Measurements from ENCODE around the gene KLK5.

KLK5 gene

GRCh38 chr19:50969413-50969760, 16.5 kb upstream of the KLK5 start, which contains the start of gene KLK6:
Gene KLK6 (minus strand): TSS chr19:50969591. CDS start chr19:50968104, 1,487 bp downstream.
- DNase-seq (ENCODE audit: low spot score), result no peak
- FAIRE-seq, result no peak

DNA sequence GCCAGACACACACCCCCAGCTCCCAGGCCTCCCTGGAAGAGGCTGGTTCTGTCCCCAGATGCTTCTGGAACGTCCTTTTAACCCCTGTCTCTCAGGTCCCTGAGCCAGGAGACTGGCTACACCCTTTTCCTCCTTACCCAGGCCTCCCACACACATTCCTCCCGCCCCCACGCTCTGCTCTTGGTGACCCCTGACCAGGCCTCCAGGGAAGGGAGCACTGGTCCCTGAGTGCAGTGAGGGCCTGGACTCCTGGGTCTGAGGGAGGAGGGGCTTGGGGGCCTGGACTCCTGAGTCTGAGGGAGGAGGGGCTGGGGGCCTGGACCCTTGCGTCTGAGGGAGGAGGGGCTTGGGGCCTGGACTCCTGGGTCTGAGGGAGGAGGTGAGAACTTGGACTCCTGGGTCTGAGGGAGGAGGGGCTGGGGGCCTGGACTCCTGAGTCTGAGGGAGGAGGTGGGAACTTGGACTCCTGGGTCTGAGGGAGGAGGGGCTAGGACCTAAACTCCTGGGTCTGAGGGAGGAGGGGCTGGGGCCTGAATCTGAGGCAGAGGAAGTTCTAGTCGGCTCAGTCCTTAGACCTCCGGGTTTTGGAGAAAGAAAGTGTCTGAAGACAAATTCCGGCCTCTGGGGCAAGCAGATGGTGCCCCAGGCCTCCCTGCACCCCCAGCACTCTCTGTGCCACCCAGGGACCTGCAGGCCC, 16.0 kb upstream of the KLK5 start:
- DNase-seq (ENCODE audit: low spot score), result no peak
- FAIRE-seq, result no peak

DNA sequence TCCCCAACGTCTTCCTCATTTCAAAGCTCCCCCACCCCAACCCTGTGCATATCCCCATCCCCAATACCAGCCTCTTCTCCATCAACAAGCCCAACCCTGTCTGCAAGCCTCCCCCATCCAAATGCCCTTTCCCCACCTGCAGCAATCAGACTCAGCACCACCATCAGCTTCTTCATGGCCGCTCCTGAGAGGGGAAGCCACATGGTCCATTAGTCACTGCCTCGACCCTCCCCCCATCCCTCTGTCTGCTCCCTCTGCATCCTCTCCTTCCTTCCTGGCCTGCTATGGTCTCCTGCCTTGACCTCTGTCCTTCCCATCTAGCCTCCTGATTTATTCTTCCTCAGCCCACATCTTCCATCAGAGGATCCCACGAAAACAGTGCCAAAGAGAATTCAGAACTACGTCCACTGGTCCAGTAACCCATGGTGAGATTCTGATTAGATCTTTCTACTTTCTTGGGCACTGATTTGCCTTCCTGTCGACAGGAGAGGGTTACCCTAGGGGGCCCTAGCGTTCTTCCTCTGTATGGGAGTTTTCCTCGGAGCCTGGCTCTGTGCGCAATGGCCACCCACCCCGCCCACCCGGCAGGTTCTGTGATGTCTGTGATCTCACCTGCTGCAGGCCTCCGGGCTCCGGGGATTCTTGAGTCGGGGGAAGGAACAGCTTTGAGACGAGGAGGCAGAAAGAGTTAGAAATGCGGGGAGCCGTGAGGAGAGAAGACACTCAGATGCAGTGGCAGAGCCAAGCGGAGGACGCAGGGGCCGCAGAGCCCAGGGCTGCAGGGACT, 15.3 kb upstream of the KLK5 start:
- DNase-seq (ENCODE audit: low spot score) (no peak), FAIRE-seq (no peak)

GRCh38 chr19:50964266-50964665, 11.4 kb upstream of the KLK5 start:
- FAIRE-seq (no peak), DNase-seq (ENCODE audit: low spot score) (no peak)

DNA sequence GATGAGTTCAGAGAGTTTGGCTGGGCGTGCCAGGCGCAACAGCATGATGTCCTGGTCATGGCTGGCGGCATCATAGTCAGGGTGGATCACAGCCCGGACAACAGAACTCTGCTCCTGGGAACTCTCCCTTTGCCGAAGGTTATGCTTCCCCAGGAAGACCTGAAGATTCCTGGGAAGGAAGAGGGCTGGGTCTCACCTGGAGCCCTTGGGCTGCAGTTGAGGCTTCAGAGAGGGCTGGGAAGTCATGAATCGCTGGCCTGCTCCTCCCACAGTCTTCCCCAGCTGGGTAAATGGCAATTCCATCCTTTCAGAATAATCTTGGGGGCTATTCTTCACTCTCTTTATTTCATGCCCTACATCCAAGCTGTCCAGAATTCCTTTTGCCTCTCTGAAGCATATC, 10.5 kb upstream of the KLK5 start:
- DNase-seq (ENCODE audit: low spot score), result no peak
- no peak for FAIRE-seq

- FAIRE-seq (no peak), DNase-seq (ENCODE audit: low spot score) (no peak)
Observed at GRCh38 chr19:50962245-50962644, 9.4 kb upstream of the KLK5 start.

DNA sequence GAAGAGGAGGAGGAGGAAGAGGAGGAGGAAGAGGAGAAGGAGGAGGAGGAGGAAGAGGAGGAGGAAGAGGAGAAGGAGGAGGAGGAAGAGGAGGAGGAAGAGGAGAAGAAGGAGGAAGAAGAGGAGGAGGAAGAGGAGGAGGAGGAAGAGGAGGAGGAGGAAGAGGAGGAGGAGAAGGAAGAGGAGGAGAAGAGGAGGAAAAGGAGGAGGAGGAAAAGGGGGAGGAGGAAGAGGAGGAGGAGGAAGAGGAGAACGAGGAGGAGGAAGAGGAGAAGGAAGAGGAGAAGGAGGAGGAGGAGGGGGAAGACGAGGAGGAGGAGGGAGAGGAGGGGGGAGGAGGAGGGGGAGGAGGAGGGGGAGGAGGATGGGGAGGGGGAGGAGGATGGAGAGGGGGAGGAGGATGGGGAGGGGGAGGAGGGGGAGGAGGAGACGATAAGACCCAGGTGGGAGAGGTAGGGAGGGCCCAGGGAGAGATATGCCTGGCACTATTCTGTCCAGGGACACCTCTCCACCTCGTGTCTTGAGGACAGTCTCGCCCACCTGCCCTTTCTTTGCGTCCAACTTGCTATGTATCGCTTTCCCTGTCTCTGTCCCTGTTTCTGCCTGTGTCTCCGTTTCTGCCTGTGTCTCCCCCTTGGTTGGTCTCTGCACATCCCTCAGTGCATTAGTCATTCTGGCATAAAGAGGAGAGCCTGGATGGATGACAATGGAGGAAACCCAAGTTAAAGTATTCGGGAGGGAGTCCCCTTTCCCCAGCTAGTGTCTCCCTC, 7.1 kb upstream of the KLK5 start:
- FAIRE-seq, result no peak

DNA sequence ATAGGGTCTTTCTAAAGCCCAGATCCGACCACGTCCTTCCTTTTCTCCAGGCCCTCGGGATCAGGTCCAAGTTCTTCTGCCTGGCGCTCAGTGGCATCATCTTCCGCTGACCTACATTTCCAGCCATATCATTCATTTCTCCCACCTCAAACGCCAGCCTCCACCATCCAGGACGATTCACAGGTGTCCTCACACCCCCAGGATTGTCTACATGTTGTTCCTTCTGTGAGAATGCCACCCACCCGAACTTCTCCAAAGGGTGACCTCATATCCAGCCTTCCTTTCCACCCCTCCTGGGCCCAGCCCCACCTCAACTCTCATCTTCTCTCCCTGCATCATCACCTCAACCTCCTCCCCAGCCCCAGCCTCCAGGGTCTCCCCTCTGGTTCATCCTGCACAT, 4.7 kb upstream of the KLK5 start:
- FAIRE-seq (no peak), DNase-seq (ENCODE audit: low spot score) (no peak)

More for the DNA sequence above, 7.1 kb upstream of the KLK5 start:
- no peak for DNase-seq (ENCODE audit: low spot score)

DNA sequence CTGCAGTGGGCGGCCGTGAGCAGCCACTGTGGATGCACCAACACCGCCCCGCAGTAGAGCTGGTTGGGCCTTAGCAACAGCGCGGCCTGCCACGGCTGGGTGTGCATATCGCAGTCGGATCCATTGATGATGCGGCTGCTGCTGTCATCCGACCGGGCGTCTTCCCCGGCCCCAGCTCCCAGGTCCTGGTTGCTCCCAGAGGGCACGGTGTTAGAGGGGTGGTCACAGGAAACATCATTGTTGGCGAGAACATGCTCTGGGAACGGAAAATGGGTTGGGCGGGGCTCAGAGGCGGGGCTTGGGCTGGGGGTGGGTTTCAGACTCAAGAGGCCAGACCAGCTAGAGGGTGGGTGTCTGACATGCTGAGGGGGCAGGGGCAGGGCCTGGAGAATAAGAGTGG, 3.0 kb downstream of the KLK5 start:
- DNase-seq (ENCODE audit: low spot score), result no peak

GRCh38 chr19:50947123-50947522, 5.7 kb downstream of the KLK5 start:
- no peak for FAIRE-seq
- no peak for DNase-seq (ENCODE audit: low spot score)

More for the DNA sequence above, 3.0 kb downstream of the KLK5 start:
- FAIRE-seq, result no peak

GRCh38 chr19:50944795-50945194, 8.0 kb downstream of the KLK5 start:
- DNase-seq (ENCODE audit: low spot score), result no peak
- no peak for FAIRE-seq

DNA sequence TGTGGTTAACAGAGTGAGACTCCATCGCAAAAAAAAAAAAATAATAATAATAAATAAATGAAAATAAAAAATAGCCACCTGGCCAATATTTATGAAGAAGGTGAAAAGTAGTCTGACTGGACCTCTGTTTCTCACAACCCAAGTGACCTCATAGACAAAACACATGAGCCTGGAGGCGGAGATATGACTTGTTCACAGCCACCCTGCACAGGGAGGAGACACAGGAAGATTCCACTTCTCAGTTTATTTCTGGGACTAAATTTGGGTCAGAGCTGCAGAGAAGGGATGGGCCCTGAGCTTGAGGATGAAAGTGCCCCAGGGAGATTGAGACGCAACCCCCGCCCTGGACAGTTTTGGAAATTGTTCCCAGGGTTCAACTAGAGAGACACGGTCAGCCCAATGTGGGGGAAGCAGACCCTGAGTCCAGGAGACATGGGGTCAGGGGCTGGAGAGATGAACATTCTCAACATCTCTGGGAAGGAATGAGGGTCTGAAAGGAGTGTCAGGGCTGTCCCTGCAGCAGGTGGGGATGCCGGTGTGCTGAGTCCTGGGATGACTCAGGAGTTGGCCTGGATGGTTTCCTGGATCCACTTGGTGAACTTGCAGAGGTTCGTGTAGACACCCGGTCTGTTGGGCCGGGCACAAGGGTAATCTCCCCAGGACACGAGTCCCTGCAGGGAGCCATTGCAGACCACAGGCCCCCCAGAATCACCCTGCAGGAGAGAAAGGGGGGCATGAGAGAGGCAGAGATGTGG, 9.6 kb downstream of the KLK5 start:
- FAIRE-seq, result no peak
- no peak for DNase-seq (ENCODE audit: low spot score)

DNA sequence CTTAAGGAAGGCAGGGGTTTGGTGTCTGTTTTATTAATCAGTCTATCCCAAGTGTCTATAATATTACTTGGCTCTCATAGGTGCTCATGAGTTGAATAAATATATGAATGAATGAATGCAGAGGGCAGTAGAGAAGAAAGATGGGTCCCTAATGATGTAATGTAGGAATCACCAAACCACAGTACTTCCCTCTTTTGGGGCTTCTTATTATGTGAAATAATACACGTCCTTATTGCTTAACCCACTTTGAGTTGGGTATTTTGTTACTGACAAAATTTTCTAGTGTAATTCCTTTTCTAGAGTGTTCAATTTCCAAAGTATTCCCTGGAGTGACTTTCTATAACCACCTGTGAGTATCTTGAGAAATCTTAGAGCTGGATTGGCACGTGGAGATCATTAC, 13.2 kb downstream of the KLK5 start:
- no peak for FAIRE-seq
- no peak for DNase-seq (ENCODE audit: low spot score)

- FAIRE-seq (no peak), DNase-seq (ENCODE audit: low spot score) (no peak)
Observed at GRCh38 chr19:50933640-50934039, 19.2 kb downstream of the KLK5 start.

GRCh38 chr19:50932690-50933083, 20.2 kb downstream of the KLK5 start:
- FAIRE-seq (no peak), DNase-seq (ENCODE audit: low spot score) (no peak)

DNA sequence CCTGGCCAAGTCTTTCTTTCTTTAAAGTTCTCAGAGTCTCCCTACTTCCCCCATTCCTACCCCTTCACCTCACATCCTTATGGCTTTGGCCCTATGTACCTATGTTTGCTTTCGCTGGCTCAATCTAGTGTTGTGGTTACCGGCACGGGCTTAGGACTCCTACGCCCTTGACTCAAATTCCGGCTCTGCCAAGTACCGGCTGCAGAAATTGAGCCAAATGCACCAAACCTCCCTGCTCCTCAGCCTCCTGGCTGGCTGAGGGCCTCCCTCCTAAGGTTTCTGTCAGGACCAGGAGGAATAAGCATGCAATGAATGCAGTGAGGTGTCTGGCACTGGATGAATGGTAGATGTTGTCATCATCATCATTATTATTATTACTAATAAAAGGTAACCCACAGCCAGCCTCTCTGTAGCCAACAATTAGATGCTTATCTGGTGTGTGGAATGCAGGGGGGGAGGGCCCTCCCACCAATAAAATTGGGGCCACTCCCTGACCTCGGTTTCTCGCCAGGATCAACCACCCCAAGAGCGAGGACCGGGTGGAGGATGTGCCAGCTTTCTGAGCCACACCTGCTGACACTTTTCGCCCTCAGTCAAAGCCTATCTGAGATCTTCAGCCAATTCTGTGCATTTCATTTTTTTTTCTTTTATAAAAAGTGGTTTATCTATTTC, 20.7 kb downstream of the KLK5 start:
- DNase-seq (ENCODE audit: low spot score) (no peak), FAIRE-seq (no peak)

DNA sequence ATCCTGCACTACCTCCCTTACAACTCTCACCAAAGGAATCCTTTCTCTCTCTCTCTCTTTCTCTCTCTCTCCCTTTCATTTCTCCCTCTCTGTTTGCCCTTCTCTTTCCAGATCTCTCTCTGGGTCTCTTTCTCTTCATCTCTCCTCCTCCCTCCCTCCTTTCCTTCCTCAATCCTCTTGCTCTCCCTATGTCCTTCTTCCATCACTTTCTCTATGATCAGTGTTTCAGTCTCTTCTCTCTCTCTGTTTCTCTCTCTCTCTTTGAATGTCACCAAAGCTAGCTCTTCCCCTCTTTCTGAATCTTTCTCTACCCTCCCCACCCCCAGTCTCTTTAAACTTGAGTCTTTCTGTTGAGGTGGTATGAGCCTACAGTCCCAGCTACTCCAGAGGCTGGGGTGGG, 21.8 kb downstream of the KLK5 start:
- DNase-seq (ENCODE audit: low spot score) (no peak), FAIRE-seq (no peak)

- FAIRE-seq (no peak), DNase-seq (ENCODE audit: low spot score) (no peak)
Observed at GRCh38 chr19:50928831-50929230, 24.0 kb downstream of the KLK5 start.

GRCh38 chr19:50926144-50926543, 26.7 kb downstream of the KLK5 start:
- FAIRE-seq (no peak), DNase-seq (ENCODE audit: low spot score) (no peak)

DNA sequence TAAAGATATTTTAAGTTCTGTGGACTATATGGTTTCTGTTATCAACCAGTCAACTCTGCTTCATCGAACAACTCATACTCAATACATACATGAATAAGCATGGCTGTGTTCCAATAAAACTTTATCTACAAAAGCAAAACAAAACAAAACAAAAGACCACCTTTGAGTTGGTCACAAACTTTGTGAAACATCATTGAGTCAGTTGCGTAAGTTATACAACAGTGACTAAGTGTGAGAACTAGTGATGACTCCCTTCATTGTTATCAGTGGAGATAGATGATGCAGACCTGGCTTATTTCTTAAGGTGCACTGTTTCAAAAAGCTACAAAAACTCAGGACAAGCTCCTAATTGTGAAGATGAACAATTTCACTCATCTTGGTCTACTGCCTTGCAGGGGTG, 27.1 kb downstream of the KLK5 start:
- FAIRE-seq (no peak), DNase-seq (ENCODE audit: low spot score) (no peak)

- FAIRE-seq (no peak), DNase-seq (ENCODE audit: low spot score) (no peak)
Observed at GRCh38 chr19:50924586-50924985, 28.3 kb downstream of the KLK5 start.
